ENCODE data around the gene POLG.

POLG gene

GRCh38 chr15:89383365-89384175 lies 48.9 kb upstream of the POLG start (continued):
- TF ChIP-seq ZNF510 (tag by site-specific recombination; IDR thresholded peaks at IDR 0.05; ENCODE audit: insufficient replicate concordance), result peak; percentile 51
- peak; percentile 100 for TF ChIP-seq ZNF544 (tag by site-specific recombination; IDR thresholded peaks at IDR 0.05)
- TF ChIP-seq ZNF561 (tag by site-specific recombination; IDR thresholded peaks at IDR 0.05; ENCODE audit: borderline replicate concordance), result peak; percentile 99
- TF ChIP-seq ZNF529 (tag by site-specific recombination; IDR thresholded peaks at IDR 0.05; ENCODE audit: insufficient replicate concordance), result peak; percentile 83
- peak; percentile 19; the same call in 1 of the 2 replicates for TF ChIP-seq GLI2 (tag by site-specific recombination; IDR thresholded peaks at IDR 0.05; ENCODE audit: borderline replicate concordance, low read depth)
- TF ChIP-seq GFI1B (tag by site-specific recombination; IDR thresholded peaks at IDR 0.05), result no peak
- peak; percentile 83 for TF ChIP-seq ZNF76 (tag by site-specific recombination; IDR thresholded peaks at IDR 0.05; ENCODE audit: borderline replicate concordance, low read depth)
- TF ChIP-seq, protein P1, sequence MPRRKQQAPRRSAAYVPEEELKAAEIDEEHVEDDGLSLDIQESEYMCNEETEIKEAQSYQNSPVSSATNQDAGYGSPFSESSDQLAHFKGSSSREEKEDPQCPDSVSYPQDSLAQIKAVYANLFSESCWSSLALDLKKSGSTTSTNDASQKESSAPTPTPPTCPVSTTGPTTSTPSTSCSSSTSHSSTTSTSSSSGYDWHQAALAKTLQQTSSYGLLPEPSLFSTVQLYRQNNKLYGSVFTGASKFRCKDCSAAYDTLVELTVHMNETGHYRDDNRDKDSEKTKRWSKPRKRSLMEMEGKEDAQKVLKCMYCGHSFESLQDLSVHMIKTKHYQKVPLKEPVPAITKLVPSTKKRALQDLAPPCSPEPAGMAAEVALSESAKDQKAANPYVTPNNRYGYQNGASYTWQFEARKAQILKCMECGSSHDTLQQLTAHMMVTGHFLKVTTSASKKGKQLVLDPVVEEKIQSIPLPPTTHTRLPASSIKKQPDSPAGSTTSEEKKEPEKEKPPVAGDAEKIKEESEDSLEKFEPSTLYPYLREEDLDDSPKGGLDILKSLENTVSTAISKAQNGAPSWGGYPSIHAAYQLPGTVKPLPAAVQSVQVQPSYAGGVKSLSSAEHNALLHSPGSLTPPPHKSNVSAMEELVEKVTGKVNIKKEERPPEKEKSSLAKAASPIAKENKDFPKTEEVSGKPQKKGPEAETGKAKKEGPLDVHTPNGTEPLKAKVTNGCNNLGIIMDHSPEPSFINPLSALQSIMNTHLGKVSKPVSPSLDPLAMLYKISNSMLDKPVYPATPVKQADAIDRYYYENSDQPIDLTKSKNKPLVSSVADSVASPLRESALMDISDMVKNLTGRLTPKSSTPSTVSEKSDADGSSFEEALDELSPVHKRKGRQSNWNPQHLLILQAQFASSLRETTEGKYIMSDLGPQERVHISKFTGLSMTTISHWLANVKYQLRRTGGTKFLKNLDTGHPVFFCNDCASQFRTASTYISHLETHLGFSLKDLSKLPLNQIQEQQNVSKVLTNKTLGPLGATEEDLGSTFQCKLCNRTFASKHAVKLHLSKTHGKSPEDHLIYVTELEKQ (tag by site-specific recombination; IDR thresholded peaks at IDR 0.05; ENCODE audit: borderline replicate concordance), result peak; percentile 46
- TF ChIP-seq ZNF473 (tag by site-specific recombination; IDR thresholded peaks at IDR 0.05), result peak; percentile 87; the same call in 1 of the 2 replicates
- TF ChIP-seq, protein P2, sequence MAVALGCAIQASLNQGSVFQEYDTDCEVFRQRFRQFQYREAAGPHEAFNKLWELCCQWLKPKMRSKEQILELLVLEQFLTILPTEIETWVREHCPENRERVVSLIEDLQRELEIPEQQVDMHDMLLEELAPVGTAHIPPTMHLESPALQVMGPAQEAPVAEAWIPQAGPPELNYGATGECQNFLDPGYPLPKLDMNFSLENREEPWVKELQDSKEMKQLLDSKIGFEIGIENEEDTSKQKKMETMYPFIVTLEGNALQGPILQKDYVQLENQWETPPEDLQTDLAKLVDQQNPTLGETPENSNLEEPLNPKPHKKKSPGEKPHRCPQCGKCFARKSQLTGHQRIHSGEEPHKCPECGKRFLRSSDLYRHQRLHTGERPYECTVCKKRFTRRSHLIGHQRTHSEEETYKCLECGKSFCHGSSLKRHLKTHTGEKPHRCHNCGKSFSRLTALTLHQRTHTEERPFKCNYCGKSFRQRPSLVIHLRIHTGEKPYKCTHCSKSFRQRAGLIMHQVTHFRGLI (tag by site-specific recombination; IDR thresholded peaks at IDR 0.05), result no peak
- 0 out of 2 replicates have a peak, but pooled peaks have one; percentile 39 for TF ChIP-seq PRDM4 (tag by site-specific recombination; IDR thresholded peaks at IDR 0.05)
- peak; percentile 95 for TF ChIP-seq ZNF350 (tag by site-specific recombination; IDR thresholded peaks at IDR 0.05)
- peak; percentile 91 for TF ChIP-seq PRDM10 (tag by site-specific recombination; IDR thresholded peaks at IDR 0.05)
- TF ChIP-seq, protein P3, sequence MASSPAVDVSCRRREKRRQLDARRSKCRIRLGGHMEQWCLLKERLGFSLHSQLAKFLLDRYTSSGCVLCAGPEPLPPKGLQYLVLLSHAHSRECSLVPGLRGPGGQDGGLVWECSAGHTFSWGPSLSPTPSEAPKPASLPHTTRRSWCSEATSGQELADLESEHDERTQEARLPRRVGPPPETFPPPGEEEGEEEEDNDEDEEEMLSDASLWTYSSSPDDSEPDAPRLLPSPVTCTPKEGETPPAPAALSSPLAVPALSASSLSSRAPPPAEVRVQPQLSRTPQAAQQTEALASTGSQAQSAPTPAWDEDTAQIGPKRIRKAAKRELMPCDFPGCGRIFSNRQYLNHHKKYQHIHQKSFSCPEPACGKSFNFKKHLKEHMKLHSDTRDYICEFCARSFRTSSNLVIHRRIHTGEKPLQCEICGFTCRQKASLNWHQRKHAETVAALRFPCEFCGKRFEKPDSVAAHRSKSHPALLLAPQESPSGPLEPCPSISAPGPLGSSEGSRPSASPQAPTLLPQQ (tag by site-specific recombination; IDR thresholded peaks at IDR 0.05), result peak; percentile 81; the same call in 1 of the 2 replicates
- TF ChIP-seq ZNF433 (tag by site-specific recombination; IDR thresholded peaks at IDR 0.05; ENCODE audit: low read depth), result no peak
- peak; percentile 85 for TF ChIP-seq WT1 (tag by site-specific recombination; IDR thresholded peaks at IDR 0.05)
- TF ChIP-seq, protein P4, sequence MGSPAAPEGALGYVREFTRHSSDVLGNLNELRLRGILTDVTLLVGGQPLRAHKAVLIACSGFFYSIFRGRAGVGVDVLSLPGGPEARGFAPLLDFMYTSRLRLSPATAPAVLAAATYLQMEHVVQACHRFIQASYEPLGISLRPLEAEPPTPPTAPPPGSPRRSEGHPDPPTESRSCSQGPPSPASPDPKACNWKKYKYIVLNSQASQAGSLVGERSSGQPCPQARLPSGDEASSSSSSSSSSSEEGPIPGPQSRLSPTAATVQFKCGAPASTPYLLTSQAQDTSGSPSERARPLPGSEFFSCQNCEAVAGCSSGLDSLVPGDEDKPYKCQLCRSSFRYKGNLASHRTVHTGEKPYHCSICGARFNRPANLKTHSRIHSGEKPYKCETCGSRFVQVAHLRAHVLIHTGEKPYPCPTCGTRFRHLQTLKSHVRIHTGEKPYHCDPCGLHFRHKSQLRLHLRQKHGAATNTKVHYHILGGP (tag by site-specific recombination; IDR thresholded peaks at IDR 0.05), result peak; percentile 93
- peak; percentile 94 for TF ChIP-seq KLF10 (tag by site-specific recombination; IDR thresholded peaks at IDR 0.05)
- peak; percentile 78; the same call in 1 of the 2 replicates for TF ChIP-seq ZNF214 (tag by site-specific recombination; IDR thresholded peaks at IDR 0.05; ENCODE audit: borderline replicate concordance)
- TF ChIP-seq ZNF341 (tag by site-specific recombination; IDR thresholded peaks at IDR 0.05; ENCODE audit: low read depth), result 0 out of 2 replicates have a peak, but pooled peaks have one; percentile 16
- TF ChIP-seq ZNF677 (tag by site-specific recombination; IDR thresholded peaks at IDR 0.05), result peak; percentile 86
- no peak for TF ChIP-seq REPIN1 (tag by site-specific recombination; IDR thresholded peaks at IDR 0.05; ENCODE audit: low read depth)
- no peak for TF ChIP-seq KLF8 (tag by site-specific recombination; IDR thresholded peaks at IDR 0.05)
- TF ChIP-seq KLF1 (tag by site-specific recombination; IDR thresholded peaks at IDR 0.05), result peak; percentile 45
